NB4 (cell line): ENCODE data around the gene UBN2.
A peak's percentile ranks its signal among the peaks of the same experiment; 100 is the strongest.

Experiments
- DNase-seq: peaks from one replicate; pipeline ENCODE4 v3.0.0; 2010; ENCODE audit warnings: low read depth
- H3K4me3 ChIP-seq: one replicate; pipeline ENCODE4 v1.5.1; 2011; ENCODE audit warnings: mild to moderate bottlenecking, low read depth, low read length, moderate library complexity
- MYC ChIP-seq: IDR thresholded peaks from 2 replicates; pipeline ENCODE4 v1.6.1; 2011; ENCODE audit warnings: low read depth, low read length
- POLR2A ChIP-seq: IDR thresholded peaks from 2 replicates; pipeline ENCODE4 v1.6.1; 2011; ENCODE audit warnings: mild to moderate bottlenecking; ENCODE audit not compliant: insufficient read length; ENCODE audit errors: extremely low read depth
- TF ChIP-seq, protein P1 (sequence below): IDR thresholded peaks from 2 replicates; pipeline ENCODE4 v1.6.1; 2011; ENCODE audit warnings: low read depth, low read length
- TF ChIP-seq, protein P2 (sequence below): IDR thresholded peaks from one replicate; pipeline ENCODE4 v1.5.1; 2012; ENCODE audit warnings: low read depth, low read length

The UBN2 gene

DNA sequence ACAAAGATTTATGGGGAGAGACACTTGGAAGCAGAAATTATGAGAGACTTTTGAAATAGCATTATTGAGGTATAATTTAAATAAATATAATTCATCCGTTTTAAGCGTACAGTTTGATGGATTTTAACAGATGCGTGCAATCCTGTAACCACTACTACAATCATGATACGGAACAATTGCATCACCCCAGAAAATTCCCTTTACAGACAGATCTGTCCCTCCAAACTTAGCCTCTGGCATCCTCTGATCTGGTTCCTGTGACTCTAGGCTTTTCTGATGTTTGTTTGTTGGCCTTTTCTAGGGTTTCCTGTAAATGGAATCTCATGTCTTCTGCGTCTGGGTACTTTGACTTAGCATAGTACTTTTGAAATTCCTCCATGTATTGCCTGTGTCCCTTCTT, 15.5 kb downstream of the UBN2 start:
- no peak for DNase-seq
- H3K4me3 ChIP-seq, result no peak overlapping the region

DNA sequence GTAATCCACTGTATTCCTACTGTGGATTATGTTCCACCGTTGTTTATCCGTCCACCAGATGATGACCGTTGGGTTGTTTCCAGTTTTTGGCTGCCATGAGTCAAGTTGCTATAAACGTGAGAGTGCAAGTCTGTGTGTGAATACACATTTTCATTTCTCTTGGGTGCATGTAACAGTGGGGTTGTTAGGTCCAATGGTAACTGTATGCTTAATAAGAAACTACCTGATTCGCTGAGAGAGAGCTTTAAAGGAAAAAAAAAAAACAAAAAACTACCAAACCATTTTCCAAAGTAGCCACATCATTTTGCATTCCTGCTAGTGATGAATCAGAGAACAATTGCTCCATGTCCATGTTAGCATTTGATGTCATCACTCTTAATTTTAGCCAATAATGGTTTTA, 15.9 kb downstream of the UBN2 start:
- no peak overlapping the region for H3K4me3 ChIP-seq
- TF ChIP-seq, protein P1, sequence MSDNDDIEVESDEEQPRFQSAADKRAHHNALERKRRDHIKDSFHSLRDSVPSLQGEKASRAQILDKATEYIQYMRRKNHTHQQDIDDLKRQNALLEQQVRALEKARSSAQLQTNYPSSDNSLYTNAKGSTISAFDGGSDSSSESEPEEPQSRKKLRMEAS, result no peak
- no peak for TF ChIP-seq POLR2A
- TF ChIP-seq, protein P2, sequence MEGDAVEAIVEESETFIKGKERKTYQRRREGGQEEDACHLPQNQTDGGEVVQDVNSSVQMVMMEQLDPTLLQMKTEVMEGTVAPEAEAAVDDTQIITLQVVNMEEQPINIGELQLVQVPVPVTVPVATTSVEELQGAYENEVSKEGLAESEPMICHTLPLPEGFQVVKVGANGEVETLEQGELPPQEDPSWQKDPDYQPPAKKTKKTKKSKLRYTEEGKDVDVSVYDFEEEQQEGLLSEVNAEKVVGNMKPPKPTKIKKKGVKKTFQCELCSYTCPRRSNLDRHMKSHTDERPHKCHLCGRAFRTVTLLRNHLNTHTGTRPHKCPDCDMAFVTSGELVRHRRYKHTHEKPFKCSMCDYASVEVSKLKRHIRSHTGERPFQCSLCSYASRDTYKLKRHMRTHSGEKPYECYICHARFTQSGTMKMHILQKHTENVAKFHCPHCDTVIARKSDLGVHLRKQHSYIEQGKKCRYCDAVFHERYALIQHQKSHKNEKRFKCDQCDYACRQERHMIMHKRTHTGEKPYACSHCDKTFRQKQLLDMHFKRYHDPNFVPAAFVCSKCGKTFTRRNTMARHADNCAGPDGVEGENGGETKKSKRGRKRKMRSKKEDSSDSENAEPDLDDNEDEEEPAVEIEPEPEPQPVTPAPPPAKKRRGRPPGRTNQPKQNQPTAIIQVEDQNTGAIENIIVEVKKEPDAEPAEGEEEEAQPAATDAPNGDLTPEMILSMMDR, result no peak
- TF ChIP-seq MYC, result no peak
- DNase-seq, result no peak

More for the DNA sequence above, 15.5 kb downstream of the UBN2 start:
- TF ChIP-seq MYC, result no peak
- TF ChIP-seq POLR2A, result no peak
- TF ChIP-seq, protein P2, result no peak
- TF ChIP-seq, protein P1, result no peak

DNA sequence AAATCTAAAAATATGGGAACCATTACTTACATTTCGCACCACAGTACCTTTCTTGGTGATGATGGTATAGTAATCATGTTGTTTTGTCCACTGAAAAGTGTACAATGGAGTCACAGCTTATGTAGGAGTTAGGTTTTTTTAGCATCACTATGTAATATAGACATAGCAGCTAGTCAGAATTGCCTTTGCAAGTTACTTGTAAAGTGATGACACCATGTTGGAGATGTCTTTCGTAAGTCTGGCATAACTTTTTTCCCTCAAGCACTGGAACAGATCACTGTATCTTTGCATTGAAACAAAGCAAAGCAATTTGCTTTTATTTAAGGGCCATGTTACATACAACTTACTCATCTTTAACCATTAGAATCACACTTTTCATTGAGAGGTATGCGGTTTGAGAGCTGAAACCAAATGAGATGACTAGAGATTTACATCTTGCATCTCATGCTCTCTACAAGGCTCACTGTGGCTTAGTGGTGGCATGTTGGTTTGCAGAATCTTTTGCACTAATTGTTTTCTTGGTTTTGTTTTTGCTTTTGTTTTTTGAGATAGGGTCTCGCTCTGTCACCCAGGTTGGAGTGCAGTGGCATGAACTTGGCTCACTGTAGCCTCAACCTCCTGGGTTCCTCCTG, 18.3 kb downstream of the UBN2 start:
- DNase-seq, result peak; percentile 14
- no peak overlapping the region for H3K4me3 ChIP-seq
- TF ChIP-seq MYC (no peak), POLR2A (no peak)
- TF ChIP-seq, protein P1, result no peak
- TF ChIP-seq, protein P2, result no peak

DNA sequence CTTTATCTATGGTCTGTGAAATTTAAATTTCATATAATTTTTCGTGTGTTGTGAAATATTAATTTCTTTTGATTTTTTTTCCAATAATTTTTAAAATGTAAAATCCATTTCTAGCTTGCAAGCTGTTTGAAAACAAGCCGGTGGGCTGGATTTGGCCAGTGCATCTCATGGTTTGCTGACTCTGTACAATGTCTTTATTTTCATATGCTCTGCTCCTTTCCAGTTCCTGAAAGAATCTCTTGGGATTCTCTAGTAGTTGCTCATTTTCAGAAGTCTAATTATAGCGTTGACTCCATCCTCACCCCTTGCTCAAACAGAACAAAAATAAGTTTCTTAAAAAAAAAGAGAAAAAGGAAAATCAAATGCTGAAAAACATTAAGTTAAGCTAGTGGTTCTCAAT, 21.4 kb downstream of the UBN2 start:
- no peak for DNase-seq
- no peak for TF ChIP-seq POLR2A
- TF ChIP-seq, protein P1, result no peak
- no peak for TF ChIP-seq MYC
- TF ChIP-seq, protein P2, result no peak
- H3K4me3 ChIP-seq, result no peak overlapping the region

DNA sequence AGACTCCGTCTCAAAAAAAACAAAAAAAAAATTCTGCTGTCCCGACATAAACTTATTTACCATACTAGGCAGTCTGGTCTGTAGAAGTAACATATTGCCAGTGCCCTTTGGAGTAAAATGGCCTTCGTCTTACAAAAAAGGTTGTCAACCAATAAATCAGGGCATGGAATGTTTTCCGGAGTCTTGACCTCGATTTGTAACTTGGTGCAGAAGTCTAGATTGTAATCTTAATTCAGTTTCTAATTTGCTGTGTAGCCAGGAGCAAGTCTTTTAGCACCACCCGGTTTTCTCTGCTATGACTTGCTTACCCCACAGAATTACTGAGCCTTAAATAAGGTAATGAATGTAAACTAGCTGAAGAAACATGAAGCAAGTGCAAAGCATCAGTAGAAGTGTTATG, 23.2 kb downstream of the UBN2 start:
- TF ChIP-seq, protein P2, result no peak
- no peak for TF ChIP-seq POLR2A
- TF ChIP-seq, protein P1, result no peak
- no peak overlapping the region for H3K4me3 ChIP-seq
- no peak for DNase-seq

DNA sequence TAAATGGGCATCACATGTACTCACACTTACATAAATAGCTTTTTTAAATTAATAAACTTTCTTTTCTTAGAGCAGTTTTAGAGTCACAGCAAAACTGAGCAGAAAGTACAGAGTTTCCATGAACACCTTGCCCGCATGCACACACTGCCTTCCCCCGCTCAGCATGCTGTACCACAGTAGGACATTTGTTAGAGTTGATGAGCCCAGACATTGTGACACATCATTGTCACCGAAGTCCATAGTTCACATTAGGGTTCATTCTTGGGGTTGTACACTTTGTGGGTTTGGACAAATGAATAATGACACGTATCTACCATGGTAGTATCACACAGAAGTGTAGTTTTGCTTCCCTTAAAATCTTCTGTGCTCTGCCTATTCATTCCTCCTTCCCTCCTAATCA, 23.7 kb downstream of the UBN2 start:
- TF ChIP-seq MYC (no peak), POLR2A (no peak)
- TF ChIP-seq, protein P2, result no peak
- TF ChIP-seq, protein P1, result no peak
- H3K4me3 ChIP-seq, result no peak overlapping the region
- DNase-seq, result no peak
